Germinal center (tissue), 1 donor: Measurements from ENCODE around the gene CDADC1.

Experiments
- DNase-seq: peaks from one replicate; pipeline ENCODE4 v3.0.0; 2012; ENCODE audit warnings: mixed read lengths, low spot score

Gene CDADC1

DNA sequence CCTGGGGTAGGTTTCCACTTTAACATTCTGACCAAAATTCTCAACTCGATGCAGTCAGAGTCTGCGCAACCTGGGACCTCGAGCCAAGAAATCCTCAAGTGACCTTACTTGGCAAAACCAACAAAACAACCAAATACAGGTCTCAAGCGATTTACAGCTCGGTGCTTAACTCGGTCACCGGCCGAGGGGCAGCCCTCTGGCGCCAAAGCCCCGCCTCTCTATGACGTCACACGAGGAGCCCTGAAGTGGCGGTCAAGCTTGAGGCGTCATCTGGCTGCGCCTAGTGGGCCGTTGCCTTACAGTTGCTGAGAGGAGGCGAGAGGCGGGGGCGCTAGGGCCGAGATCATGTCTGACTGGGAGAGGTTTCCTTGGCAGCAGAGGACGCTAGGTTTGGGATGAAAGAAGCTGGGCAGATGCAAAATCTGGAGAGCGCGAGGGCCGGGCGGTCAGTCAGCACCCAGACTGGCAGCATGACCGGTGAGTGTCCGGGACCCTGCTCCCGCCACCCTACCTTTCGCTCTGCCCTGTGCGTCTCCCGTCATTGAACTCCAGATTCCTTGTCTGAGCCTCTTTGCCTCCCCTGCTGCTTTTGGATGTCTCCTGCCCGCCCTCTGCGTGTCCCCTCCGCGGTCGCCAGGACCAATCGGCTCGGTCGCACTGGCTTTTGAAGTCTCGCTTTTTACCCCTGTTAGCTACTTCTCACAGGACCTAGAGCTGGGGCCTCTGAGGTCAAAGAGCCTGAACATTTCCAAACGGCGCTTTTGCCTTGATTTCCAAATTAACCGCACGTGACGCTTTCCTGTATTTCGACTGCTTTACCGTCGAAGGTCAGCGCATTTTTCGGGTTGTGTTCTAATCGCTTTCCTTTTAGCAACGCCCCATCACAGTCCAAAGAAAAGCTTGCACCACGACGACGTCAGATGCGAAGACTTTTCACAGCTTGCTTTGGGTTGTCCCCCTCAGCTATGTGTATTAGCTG lies at the start of gene CDADC1:
Gene CDADC1, plus strand, starts transcription at position 283 of the 979 bp plus-strand sequence. Its CDS starts 113 bp downstream, at position 396.
- DNase-seq: peak; percentile 91

GRCh38 chr13:49206641-49207040 lies 41.1 kb upstream of the CDADC1 start:
- no peak for DNase-seq

DNA sequence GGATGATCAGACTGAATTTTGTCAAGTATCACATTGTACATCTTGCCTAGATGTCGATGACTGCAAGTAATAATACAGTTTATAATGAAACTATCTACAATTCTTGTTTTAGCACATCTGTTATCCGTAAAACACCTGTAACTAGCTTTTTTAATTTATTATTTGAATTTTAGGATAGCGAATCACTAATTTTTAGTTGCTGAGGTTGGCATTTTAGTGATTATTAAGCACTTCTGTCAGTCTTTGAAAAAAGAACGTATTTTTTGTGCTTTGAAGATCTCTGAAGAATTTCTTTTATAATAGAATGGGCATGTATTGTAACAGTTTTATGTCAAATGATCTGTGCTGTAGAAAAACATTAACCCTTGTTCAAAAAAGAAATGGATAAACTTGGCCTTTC lies 39.1 kb upstream of the CDADC1 start:
- no peak for DNase-seq

DNA sequence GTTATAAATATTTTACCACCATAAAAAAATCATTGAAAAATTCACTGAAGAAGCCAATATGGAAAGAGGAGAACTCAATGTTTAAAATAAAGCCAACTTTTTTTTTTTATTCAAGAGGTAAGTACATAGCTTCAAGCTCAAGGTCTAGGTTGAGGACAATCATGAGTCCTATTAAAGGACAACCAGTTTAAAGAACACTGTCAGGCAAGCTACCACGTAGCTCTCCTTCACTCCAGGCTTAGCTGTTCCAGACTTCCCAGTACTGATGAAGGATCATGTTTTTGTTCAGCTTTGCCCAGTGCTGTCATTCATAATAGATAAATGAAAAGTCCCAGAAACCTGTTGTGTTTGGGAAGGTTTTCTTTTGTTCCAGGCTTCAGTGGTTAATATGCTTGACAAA lies 37.6 kb upstream of the CDADC1 start:
- no peak for DNase-seq

GRCh38 chr13:49210669-49211068 lies 37.1 kb upstream of the CDADC1 start:
- no peak for DNase-seq

DNA sequence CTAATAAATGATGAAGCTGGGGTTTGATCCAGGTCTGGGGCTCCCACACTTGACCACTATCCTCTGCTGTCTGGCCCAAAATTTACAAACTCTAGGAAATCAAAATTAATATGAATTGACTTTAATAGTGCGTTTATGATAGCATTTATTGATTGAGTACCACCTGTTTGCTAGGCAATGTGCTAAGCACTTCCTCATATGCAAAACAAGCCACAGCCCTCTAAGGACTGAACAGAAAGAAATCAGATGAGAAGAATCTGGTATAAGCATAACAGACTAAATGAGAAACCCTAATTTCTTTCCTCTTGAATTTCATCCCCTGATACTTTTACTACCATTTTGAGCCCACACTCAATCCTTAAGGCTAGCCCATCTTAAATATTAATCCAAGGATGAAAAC lies 34.2 kb upstream of the CDADC1 start:
- peak; percentile 16 for DNase-seq

GRCh38 chr13:49213997-49214916 lies 33.5 kb upstream of the CDADC1 start:
- no peak for DNase-seq

DNA sequence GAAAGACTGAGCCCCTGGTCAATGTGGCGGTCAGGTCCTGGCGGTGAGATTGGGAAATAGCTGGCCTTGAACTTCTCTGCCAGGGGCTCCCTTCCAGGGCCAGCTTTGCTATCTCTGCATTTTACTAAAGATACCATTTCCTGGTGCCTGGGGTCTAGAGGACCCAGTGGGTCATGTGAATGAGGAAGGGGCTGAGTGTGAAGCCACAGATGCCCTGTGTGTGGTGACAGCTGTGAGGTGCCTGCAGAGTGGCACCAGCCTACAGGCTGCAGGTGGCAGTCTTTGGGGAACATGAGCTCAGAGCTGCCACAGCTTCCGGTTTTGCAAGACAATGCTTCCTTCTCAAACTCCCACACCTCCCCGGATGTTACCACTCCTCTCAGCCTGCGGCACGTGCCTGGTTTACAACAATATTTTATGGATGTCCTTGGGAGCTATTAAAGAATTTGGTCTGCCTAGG lies 32.8 kb upstream of the CDADC1 start:
- peak; percentile 63 for DNase-seq

GRCh38 chr13:49216334-49216733 lies 31.4 kb upstream of the CDADC1 start:
- DNase-seq: no peak

DNA sequence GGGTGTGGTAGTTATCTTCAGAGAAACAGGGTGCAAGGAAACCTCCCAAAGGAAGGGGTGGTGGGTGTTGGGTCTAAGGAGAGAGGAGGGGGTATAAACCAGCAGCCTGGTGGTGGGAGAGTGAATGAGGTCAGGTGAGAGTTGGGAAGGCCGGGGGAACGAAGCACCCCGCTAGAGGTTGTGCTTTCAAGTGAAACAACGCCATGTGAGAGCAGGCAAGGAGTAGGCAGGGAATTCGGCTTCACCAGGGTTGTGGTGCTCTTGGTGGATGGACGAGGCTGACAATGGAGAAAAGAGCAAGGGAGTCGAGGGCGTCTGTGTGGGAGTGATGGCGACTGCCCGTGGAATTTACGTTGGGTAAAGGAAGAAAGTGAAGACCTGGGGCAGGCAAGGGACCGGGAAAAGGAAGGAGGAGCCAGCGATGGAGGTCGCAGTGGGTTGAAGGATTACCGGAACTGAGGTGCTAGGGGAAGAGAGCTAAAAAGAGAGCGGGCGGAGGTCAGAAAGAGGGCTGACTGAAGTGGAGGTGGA lies 29.7 kb upstream of the CDADC1 start:
- DNase-seq: no peak

DNA sequence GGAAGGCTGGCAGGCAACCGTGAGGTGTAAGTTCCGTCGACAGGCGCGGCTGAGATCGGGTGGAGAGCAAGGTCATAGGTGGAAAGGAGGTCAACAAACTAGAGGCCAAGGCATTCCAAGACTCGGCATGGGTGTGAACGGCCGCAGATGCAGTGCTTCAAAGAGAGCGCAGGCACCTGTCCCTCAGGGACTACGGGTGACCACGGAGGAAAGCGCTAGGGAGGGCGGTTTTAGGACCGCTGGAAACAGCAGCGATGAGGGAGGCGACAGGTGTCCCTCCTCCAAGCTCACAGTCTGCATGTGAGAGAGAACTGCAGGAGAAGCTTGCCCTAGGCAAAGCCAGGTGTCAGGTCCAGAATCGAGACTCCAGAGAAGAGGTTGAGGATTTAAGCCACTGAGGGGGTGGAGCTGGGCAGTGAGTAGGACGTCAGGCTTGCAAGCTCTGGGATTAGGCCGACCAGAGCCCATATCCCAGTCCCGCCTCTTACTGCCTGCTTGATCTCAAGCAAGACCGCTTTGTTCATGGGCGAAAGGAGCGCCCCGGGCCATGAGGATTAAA lies 29.2 kb upstream of the CDADC1 start:
- no peak for DNase-seq

DNA sequence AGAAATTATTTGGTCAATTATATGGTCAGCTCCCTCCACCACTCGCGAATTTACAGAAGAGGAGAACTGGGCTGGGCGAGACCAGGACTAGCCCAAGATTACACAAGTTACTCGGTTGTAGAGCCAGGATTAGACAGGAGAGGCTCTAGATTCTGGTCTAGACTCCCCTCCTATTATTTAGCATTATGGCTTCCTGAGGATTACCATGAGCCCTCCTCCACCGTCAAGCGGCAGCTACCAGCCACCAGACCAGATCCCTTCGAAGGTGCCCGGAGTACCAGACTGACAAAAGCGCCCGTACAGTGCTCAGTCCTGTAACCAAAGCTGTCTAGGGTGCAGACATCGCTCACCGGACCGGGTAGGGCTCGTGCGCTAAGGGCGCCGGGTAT lies 28.1 kb upstream of the CDADC1 start:
- DNase-seq: no peak

DNA sequence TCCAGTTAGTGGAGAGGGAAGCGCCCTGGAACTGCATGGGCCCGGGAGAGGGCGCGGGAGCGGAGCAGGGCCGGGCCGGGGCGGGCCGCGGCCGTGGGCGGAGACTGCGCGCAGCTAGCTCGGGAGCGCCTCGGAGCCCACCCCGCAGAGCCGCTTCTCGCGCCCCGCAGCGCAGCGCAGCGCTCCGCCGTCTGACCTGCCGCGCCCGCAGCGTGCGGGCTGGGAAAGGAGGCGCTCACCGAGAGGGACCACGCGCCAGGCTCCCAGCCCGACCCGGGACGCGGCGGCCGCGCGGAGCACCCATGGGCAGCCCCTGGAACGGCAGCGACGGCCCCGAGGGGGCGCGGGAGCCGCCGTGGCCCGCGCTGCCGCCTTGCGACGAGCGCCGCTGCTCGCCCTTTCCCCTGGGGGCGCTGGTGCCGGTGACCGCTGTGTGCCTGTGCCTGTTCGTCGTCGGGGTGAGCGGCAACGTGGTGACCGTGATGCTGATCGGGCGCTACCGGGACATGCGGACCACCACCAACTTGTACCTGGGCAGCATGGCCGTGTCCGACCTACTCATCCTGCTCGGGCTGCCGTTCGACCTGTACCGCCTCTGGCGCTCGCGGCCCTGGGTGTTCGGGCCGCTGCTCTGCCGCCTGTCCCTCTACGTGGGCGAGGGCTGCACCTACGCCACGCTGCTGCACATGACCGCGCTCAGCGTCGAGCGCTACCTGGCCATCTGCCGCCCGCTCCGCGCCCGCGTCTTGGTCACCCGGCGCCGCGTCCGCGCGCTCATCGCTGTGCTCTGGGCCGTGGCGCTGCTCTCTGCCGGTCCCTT lies 27.5 kb upstream of the CDADC1 start, which contains the start of gene MLNR:
Gene MLNR, plus strand, starts transcription at position 303 of the 820 bp plus-strand sequence. Its CDS starts 0 bp downstream, at position 303.
- DNase-seq: peak; percentile 58

- DNase-seq: peak; percentile 21
These were observed 26.7 kb upstream of the CDADC1 start for GRCh38 chr13:49220856-49221589.

- DNase-seq: no peak
These were observed 26.1 kb upstream of the CDADC1 start for GRCh38 chr13:49221590-49221965.

DNA sequence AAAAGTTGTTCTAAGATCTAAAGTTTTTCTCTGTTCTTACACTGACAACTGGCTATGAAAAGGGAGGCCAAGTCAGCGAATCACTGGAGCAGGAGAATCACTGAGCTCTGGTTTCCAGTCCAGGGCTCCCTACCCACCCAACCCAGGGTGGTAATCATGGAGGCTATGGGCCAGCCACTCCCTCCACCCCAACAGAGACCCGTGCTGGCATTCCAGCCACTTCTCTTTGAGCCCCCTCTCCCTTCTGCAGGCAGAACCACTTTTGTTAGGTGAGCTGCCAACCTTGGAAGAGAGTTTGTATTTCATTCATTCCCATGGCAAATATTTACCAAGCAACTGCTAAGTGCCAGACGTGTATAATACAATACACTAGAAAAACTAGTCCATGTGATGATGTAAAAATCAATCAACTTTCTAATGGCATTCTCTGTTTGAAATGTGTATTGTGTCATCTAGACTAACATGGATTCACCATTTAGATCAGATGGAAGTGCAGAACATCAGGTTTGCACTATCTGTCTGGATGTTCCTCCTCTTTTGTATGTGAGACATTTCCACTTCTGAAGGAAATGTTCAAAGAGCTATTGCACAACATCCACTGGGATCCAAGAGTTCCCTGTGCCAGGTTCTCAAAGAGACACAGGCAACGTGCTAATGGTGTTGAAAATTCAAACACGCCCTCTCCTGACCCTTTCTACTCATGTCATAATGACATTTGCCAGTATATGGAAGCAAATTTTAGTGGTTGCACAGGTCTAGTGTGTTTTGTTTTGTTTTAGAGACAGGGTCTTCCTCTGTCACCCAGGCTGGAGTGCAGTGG lies 22.3 kb upstream of the CDADC1 start:
- DNase-seq: no peak

DNA sequence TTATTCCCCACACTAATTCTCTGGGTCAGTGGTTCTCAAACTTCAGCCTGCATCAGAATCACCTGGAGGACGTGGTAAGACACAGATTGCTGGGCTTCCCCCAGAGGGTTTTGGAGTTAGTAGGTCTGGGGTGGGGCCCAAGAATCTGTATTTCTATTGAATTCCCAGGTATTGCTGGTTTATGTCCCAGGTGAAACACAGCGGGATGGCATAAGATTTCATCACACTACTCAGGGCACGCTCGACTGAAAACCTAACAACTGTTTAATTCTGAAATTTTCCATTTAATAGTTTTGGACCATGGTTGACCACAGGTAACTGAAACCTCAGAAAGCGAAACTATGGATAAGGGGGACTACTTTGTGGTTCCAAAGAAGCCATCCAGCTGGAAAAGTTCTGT lies 21.1 kb upstream of the CDADC1 start:
- DNase-seq: no peak

- no peak for DNase-seq
These were observed 13.0 kb upstream of the CDADC1 start for GRCh38 chr13:49234741-49235140.

DNA sequence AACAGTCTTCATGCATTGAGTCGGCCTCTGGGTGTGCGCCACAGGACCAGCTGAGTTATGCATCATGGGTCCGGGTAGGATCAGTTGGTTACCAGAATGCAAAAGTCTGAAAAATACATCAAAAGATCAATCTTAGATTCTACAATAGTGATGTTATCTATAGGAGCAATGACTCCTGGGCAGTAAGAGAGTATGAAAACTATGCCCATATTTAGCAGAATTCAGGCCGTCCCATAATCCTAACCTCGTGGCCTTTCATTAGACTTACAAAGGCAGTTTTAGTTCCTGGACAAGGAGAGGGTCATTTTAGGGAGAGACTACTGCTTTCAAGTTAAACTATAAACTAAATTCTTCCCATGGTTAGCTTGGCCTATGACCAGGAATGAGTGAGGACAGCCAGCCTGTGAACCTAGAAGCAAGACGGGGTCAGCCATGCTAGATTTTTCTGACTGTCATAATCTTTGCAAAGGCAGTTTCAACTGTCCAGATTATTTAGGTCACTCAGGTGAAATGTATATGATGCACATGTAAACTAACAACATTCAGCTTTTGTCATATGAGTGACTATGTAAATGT lies 11.8 kb upstream of the CDADC1 start:
- DNase-seq: no peak
